Activated T-cell treated with anti-CD3 and anti-CD28 coated beads for 4 hours (primary cell): ENCODE data around the gene SLC7A1.

Experiments used
- DNase-seq: peaks from one replicate; pipeline ENCODE4 v3.0.0-alpha.2; 2020

Gene SLC7A1

GRCh38 chr13:29550430-29550988 is 45.0 kb downstream of the SLC7A1 start:
- DNase-seq: no peak

GRCh38 chr13:29548722-29549121 is 46.8 kb downstream of the SLC7A1 start:
- no peak for DNase-seq

DNA sequence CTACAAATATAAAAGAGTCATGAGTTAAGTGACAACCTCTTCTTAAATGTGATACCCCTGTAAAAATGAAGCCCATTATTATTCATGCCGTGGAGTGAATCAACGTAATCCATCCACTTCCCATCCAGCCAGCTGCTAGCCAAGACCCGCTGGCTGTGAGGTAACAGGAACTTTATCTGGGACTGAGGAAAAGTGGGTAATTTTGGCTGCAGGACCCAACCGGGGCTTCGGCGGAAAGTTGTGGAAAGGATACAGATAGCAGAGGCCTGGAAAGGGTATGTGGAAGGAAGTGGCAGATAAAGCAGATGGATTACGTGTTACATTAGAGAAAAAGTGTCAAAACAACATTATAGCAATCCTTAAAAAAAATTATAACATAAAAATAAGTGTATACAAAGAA is 48.3 kb downstream of the SLC7A1 start:
- DNase-seq: no peak

DNA sequence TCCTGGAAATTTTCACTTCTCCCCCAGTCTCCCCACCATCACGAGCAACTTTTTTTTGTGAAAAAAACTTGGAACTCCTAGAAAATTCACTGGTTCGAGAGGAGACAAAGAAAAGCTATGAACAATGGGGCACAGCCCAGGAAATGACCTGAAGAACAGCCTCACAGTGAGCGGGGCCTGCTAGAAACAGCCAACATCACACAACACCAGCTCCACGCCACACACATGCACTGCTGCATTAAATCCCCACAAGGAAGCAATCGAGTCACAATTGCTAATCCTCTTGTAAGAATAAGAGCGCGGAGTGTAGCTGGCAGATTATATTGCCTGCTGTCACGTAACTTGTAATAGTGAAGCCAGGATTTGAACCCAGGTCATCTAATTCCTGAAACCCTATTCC is 48.8 kb downstream of the SLC7A1 start:
- DNase-seq: no peak

DNA sequence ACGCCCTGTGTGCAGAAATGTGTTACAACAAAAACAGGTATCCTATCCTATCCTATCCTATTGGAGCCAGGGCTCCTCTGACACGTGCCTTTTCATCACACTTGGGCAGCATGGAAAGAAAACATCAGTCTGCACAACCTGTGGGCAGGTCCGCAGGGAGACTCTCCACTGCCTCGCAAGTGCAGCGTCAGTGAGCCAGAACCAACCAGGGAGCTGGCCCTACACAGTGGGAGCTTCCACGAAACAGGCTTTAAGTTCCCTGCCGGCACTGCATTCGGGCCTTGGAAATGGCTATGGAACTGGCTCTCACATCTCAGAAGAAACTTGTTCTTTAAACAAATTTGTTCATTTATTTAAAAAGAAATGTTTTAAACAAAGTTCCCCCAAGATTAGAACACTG is 49.5 kb downstream of the SLC7A1 start:
- no peak for DNase-seq

GRCh38 chr13:29543230-29544215 is 52.0 kb downstream of the SLC7A1 start:
- DNase-seq: no peak

GRCh38 chr13:29542381-29542780 is 53.1 kb downstream of the SLC7A1 start:
- DNase-seq: no peak

DNA sequence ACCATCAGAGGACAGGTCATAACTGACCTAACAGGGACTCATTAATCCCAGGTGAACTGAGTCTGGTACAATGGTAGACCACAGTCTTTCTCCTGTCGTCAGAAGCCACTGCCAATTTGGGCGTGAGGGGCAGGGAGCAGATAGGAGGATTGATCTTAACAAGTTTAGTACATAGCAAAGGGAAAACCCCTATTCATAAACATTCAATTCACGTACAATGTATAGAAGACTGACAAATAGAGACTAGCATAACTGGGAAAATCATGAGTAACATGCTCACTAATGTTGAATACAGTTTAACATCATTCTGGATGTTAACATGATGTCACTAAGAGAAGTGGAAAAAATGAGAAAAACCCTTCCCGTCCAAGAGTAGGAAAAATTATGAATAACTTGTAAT is 54.1 kb downstream of the SLC7A1 start:
- DNase-seq: no peak

- DNase-seq: no peak
These were observed 54.7 kb downstream of the SLC7A1 start for GRCh38 chr13:29540799-29541198.

DNA sequence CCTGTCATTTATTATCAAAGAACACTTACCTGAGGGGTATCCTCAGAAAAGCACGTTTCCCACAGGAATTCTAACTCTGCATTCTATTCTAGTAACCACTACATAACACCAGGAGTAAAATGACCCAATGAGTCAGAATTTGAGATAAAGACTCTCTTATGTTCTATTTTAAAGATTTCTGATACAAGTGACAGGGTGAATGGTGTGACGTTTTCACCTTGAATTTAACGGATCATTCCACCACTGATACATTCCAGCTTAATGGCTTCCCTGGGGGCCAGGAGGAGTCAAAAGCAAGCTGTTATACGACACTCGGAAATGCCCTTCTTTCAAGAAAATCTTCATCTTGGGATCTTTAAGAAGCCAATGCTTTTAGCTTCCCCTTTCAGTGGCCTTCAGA is 55.2 kb downstream of the SLC7A1 start:
- DNase-seq: no peak

DNA sequence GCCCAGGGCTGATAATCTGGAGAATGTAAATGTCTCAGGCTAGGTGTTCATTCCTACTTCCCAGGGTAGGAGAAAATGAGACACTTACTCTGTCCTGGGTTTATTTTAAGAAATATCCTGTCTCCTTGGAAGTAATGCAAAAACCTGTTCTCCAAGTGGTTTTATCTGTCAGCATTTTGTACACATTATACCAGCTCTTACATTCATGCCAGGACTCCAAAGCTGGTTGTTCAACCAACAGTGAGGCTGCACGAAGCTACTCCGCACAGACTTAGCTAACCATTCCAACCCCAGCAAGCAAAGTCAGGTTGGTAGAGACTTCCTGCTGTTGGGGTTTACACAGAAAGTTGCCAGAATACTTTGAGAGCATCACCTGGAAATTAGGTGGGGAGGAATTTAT is 55.6 kb downstream of the SLC7A1 start:
- no peak for DNase-seq

DNA sequence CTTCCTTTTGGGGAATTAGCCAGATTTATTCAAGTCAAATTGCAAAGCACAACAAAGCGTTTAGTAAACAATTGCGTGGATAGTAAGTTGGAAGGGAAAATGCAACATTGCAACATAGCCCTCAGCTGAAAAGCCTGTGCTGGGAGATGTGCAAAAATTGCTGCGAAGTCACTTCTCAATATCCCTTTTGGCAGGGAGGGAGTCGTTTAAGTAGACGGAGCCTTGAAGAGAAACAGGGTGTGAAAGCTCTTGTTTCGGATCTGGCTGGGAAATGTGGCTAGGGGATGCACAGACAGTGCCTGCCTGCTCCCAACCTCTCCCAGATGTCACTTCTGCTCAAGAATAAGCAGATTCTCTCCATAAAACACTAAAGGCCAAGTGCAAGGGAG is 56.8 kb downstream of the SLC7A1 start:
- no peak for DNase-seq

- DNase-seq: no peak
These were observed 57.5 kb downstream of the SLC7A1 start for GRCh38 chr13:29537736-29538651.

- no peak for DNase-seq
These were observed 58.6 kb downstream of the SLC7A1 start for GRCh38 chr13:29536853-29537252.

- no peak for DNase-seq
These were observed 59.5 kb downstream of the SLC7A1 start for GRCh38 chr13:29535663-29536655.

DNA sequence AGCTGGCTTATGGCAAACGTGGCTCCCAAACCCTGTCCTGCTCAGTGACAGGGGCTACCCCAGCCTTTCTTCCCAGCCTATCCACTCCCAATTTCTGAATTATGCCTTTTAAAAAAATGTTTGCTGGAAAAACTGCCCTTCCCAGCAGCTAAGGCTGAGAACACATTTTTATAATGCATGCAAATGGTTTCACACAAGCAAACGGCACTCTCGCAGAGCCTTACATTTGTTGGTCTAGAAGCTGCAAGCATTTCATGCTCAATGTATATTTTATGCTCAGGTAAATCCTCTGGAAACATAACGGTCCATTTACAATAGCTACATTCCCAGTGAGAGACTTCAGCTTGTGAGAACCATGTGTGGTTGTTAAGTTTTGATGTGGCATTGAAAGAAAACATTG is 61.4 kb downstream of the SLC7A1 start:
- DNase-seq: no peak

DNA sequence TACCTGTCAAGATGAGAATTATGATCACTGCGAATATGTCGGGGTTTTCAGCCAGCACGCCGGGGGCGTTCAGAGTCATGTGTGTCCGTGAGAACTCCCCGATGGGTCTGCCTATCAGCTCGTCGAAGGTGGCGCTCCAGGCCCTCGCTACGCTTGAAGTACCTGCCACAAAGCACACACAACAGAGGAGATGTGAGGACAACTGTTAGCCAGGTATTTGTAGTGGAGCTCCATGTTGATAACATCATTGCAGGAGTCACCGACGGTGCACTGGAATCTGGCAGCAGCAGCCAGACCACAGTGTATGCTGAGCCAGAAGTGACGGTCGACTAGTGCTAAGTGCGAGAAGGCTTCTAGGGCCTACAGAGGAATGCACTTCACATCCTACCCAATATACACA is 62.7 kb downstream of the SLC7A1 start:
- no peak for DNase-seq

DNA sequence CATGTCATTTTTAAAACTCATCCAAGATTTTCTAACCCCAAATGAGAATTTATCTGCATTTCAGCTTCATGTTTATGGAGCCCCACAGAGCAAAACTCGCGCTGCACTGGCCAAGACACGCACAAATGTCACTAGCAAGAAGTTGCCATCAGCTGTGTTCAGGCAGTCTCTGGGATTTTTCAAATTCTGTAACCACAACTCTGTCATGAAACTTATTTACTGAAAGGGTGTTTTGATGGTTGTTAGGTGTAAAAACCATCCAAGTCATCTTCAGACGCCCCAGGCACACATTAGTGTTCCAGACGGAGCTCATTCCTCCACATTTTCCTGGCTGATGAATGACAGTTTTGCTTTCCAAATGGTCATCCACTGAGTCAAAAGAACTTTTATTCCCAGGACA is 63.4 kb downstream of the SLC7A1 start:
- no peak for DNase-seq

DNA sequence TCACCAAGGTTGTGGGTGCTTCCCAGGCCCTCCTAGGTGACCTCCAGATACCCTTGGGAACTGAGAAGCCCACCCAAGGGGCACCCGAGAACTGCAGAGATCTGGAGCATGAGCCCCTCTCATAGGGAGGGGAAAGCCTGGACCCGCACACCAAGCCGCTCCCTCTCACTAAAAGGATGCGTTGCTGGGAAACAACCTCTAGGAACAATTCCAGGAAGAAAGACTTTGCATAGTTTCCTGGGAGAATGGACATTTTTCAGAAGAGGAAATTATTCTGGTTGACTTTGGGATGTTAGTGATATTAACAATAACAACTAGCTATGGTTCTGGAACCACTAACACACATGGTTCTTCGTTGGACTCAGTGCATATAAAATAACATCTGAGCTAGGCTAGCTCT is 64.6 kb downstream of the SLC7A1 start:
- no peak for DNase-seq

GRCh38 chr13:29529754-29530153 is 65.7 kb downstream of the SLC7A1 start:
- no peak for DNase-seq

DNA sequence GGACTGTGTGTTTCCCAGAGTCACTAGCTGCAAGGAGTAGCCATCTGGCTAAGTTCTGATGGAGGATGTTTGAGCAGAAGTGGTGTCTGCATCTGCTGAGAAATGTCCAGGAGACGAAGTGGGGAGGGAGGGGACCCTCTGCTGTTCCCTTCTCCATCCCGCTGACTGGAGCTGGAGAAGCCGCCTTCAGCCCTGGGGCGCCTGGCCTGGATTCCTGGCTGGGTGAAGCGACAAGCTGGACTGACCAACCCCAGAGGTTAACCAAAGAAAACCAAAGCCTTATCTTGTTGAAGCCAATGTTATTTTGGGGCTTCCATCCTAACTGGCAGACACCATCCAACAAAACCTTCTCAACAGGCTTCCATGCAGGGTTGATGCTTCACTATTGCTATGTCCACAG is 67.6 kb downstream of the SLC7A1 start:
- DNase-seq: no peak

- DNase-seq: no peak
These were observed 68.0 kb downstream of the SLC7A1 start for GRCh38 chr13:29527511-29527910.
